Bronchial smooth muscle cell (primary cell): ENCODE measurements around the gene SPANXC. TPM values are rescaled to one million over a fixed set of nuclear protein-coding genes. Genes with fewer than 3 reads are reported as not detected.

Source experiments
- total RNA-seq: library from RNA; depleted of rRNA; stranded (reverse); fragments of >200 nt; gene quantifications from 2 replicates; pipeline ENCODE4 v1.2.1, GENCODE V29; 2014

Gene SPANXC
- total RNA-seq = not detected in 2 replicates

DNA sequence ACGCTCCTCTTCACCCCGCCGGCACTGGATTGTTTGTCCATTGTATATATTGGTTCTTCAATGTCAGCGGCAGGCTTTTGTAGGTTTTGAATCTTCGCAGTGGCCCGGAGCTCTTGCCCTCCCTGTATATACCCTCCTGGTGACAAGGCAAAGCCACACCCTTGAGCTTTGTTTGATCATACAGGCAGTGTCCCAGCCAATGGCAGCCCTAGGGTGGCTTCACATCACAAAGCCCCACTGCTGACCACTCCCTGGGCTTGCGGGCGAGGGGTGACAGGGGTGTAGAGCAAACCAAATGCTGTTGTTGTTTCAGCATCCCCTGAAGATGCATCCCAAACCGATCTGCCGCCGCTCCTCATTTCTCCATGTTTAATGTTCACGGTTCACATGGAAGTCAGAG lies at the start of gene SPANXC:
SPANXC (minus strand) TSS at position 101 of the 400 bp plus-strand sequence; CDS start at position 41, 60 bp downstream.

Other genes starting within 250 kb of the SPANXC start
- gene SPANXB1, start 239.9 kb downstream of the SPANXC start, total RNA-seq = not detected in 2 replicates
- 6.8 and 9.9 TPM in 2 replicates for gene LDOC1, start 65.4 kb downstream of the SPANXC start, total RNA-seq